Upper lobe of left lung (tissue), 6 donors: Measurements from ENCODE around the gene ZBTB22. TPM values are rescaled to one million over a fixed set of nuclear protein-coding genes. Genes with fewer than 3 reads are reported as not detected.

Source experiments
- ATAC-seq, 2 donors: fragments of 200-7000 bp; cut with Tn5 transposase; one replicate each; pipeline ENCODE4 v1.9.1; 2022; ENCODE audit warnings: mild to moderate bottlenecking in 2 of 2, moderate library complexity in 2 of 2; ENCODE audit not compliant: low FRiP score in 2 of 2
- DNase-seq, 2 donors: peaks; one replicate each; pipeline ENCODE4 v3.0.0-alpha.2; 2019 to 2020
- H3K27ac ChIP-seq, 4 donors: fragments of 200-600 bp; sonication (generic); one replicate each; pipeline ENCODE4 v1.5.1; 2016 to 2019
- H3K27me3 ChIP-seq, 4 donors: fragments of 200-600 bp; sonication (generic); one replicate each; pipeline ENCODE4 v1.5.1; 2017 to 2019
- H3K36me3 ChIP-seq, 4 donors: fragments of 200-600 bp; sonication (generic); one replicate each; pipeline ENCODE4 v1.5.1; 2016 to 2019
- H3K4me1 ChIP-seq, 4 donors: fragments of 200-600 bp; sonication (generic); one replicate each; pipeline ENCODE4 v1.5.1; 2018 to 2019
- H3K4me3 ChIP-seq, 4 donors: fragments of 200-600 bp; sonication (generic); one replicate each; pipeline ENCODE4 v1.5.1; 2017 to 2019; ENCODE audit warnings: mild to moderate bottlenecking in 2 of 4, moderate library complexity in 1 of 4
- H3K9me3 ChIP-seq, 4 donors: fragments of 200-600 bp; sonication (generic); one replicate each; pipeline ENCODE4 v1.5.1; 2018 to 2019
- CTCF ChIP-seq, 6 experiments: fragments of 450-650 bp in 4 of 6; fragments of 200-600 bp in 2 of 6; sonication (generic) in 2 of 6; IDR thresholded peaks; one replicate each; pipeline ENCODE4 v1.5.1; 2016 to 2019; ENCODE audit warnings: antibody characterized with exemption in 6 of 6
- EP300 ChIP-seq, 4 donors: sonication (generic); formaldehyde crosslinking; IDR thresholded peaks; one replicate each; pipeline ENCODE4 v1.5.1; 2017; ENCODE audit warnings: antibody characterized with exemption in 4 of 4, control low read depth in 2 of 4
- POLR2A ChIP-seq, 4 donors: fragments of 450-650 bp; IDR thresholded peaks; one replicate each; pipeline ENCODE4 v1.5.1; 2016 to 2017; ENCODE audit warnings: antibody characterized with exemption in 4 of 4, mild to moderate bottlenecking in 2 of 4
- POLR2AphosphoS5 ChIP-seq, 2 donors: sonication (generic); formaldehyde crosslinking; IDR thresholded peaks; one replicate each; pipeline ENCODE4 v1.5.1; 2017; ENCODE audit warnings: antibody characterized with exemption in 2 of 2
- WGBS, 2 donors: methylation state at CpG; one replicate each; pipeline ENCODE4 v1.1.5; 2017 to 2018; 5-methylcytosine and 5-hydroxymethylcytosine counted together
- total RNA-seq, 6 donors: library from RNA; depleted of rRNA in 4 of 6; stranded (reverse); fragments of >200 nt in 4 of 6; gene quantifications; one replicate each; pipeline versions ENCODE4 v1.1.0 to v1.2.1, GENCODE V29; 2016 to 2021
- donor health status: DM: no; HTN: no; CAD: no; lungs with moderate emphysema.
- donor health status: DM: no; HTN: yes; CAD: no; lungs with severe emphysema.

Gene ZBTB22
- total RNA-seq, 6 donors from 2014 or later, result 24.2 to 32.5 (median 28.2) TPM

DNA sequence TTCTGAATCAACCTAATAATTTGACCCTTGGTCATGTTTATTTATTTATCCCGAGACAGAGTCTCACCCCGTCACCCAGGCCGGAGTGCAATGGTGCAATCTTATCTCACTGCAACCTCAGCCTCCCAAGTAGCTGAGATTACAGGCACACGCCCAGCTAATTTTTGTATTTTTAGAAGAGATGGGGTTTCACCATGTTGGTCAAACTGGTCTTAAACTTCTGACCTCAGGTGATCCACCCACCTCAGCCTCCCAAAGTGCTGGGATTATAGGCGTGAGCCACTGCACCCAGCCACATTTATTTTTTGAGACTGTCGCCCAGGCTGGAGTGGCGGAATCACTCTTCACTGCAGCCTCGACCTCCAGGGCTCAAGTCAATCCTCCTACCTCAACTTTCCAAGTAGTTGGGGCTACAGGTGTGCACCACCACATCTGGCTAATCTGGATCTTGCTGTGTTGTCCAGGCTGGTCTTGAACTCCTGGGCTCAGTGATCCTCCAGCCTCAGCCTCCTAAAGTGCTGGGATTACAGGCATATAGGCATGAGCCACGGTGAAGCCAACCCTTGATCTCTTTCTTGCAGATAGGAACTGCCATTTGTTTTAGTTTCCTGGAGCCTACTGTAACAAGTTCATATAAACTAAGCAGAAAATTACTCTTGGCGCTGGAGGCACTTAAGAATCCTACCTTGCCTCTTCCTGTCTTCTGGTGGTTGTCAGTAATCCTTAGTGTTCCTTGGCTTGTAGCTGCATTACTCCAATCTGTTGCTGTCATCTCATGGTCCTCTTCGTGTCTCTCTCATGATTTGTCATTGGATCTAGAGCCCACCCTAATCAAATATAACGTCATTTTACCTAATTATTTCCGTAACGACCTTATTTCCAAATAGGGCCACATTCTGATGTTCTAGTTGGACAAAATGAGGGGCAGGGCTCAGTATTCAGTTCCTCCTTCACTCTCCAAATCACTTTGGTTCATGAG, 43.3 kb downstream of the ZBTB22 start:
- Histone ChIP-seq H3K4me3 (peak overlapping the region in 1 of 4 donors; percentile 71), H3K27me3 (no peaks in the 10 kb centered on the region), H3K9me3 (no peaks in the 10 kb centered on the region), H3K36me3 (peaks cover 0 to 48% (median 28%) of the 10 kb centered on the region in 4 donors), H3K27ac (peak overlapping the region in 1 of 4 donors; percentile 31), H3K4me1 (peaks cover 51 to 80% (median 63%) of the 10 kb centered on the region in 4 donors)
- ATAC-seq (no peak), DNase-seq (no peak)
- 64 to 65% methylated on average over 14 of the region's 14 CpGs for WGBS, 2 donors
- no peak for TF ChIP-seq POLR2A (IDR thresholded peaks at IDR 0.05)
- TF ChIP-seq CTCF (IDR thresholded peaks at IDR 0.05), result no peak

DNA sequence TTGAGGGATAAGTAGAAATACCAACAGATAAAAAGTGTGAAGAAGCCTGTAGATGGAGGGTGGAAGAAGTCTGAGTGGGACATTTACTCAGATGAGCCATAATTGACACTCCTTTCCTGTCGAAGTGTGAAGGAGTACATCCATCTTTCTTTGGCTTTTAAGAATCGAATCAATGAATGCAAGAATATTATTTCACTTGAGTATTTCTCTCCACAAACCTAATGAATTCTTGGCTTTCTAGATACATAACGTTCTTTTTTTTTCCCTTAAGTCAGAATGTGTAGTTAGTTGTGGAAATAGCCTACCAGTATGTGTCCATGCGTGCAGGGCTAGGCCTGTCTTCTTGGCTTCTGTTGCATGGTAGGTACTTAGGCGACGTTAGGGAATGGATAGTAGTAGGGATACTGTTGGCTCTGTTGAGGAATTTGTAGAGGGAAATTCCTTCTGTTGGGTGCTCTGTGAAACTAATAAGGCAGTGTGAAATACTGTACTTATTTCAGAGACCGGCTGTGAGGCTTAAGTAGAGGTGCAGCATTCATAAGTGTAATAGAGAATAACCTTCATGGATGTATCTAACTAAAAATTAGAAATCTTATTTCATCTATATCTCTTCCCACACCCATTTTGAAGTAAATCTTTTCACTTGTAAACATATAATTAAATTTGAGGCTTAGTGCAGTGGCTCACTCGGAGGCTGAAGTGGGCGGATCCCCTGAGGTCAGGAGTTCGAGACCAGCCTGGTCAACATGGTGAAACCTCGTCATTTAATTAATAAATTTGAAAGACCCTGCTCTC, 44.2 kb downstream of the ZBTB22 start:
- peaks cover 2 to 49% (median 29%) of the 10 kb centered on the region in 4 donors for H3K36me3 ChIP-seq
- peak overlapping the region in 3 of 4 donors; percentile 90 to 97 (median 93) for H3K27ac ChIP-seq
- TF ChIP-seq CTCF (IDR thresholded peaks at IDR 0.05) (no peak), POLR2A (IDR thresholded peaks at IDR 0.05) (no peak), EP300 (IDR thresholded peaks at IDR 0.05) (no peak), POLR2AphosphoS5 (IDR thresholded peaks at IDR 0.05) (no peak)
- no peaks in the 10 kb centered on the region for H3K27me3 ChIP-seq
- peaks cover 47 to 72% (median 55%) of the 10 kb centered on the region in 4 donors for H3K4me1 ChIP-seq
- H3K9me3 ChIP-seq, result no peaks in the 10 kb centered on the region
- peak overlapping the region; percentile 31 to 82 (median 70) for H3K4me3 ChIP-seq
- DNase-seq (no peak), ATAC-seq (no peak)
- 63 to 67% methylated on average over 11 of the region's 11 CpGs for WGBS, 2 donors

GRCh38 chr6:33272275-33273128, 45.0 kb downstream of the ZBTB22 start:
- peak overlapping the region; percentile 31 to 82 (median 70) for H3K4me3 ChIP-seq
- TF ChIP-seq EP300 (IDR thresholded peaks at IDR 0.05) (peak in 1 of 4 donors; percentile 0), POLR2A (IDR thresholded peaks at IDR 0.05) (no peak)
- H3K4me1 ChIP-seq, result peaks cover 42 to 64% (median 50%) of the 10 kb centered on the region in 4 donors
- ATAC-seq (peak in 1 of 2 donors; percentile 25), DNase-seq (no peak)
- H3K27ac ChIP-seq, result peak overlapping the region; percentile 90 to 97 (median 95)
- WGBS, 2 donors, result 12 to 19% methylated on average over 14 to 22 of the region's 22 CpGs
- H3K27me3 ChIP-seq, result no peaks in the 10 kb centered on the region
- H3K36me3 ChIP-seq, result peaks cover 8 to 58% (median 38%) of the 10 kb centered on the region in 4 donors
- no peaks in the 10 kb centered on the region for H3K9me3 ChIP-seq

GRCh38 chr6:33271468-33272274, 45.9 kb downstream of the ZBTB22 start, which contains the start of the genes RPS18 and VPS52:
Gene RPS18, plus strand, starts transcription at chr6:33272075. Its CDS starts 45 bp downstream, at chr6:33272120.
Gene VPS52, minus strand, starts transcription at chr6:33271876. Its CDS starts 201 bp downstream, at chr6:33271675.
- 1 to 2% methylated on average over 25 to 48 of the region's 48 CpGs for WGBS, 2 donors
- TF ChIP-seq EP300 (IDR thresholded peaks at IDR 0.05) (peak in 2 of 4 donors; percentile 1 to 21), CTCF (IDR thresholded peaks at IDR 0.05) (peak in 1 of 6 experiments; percentile 23), POLR2AphosphoS5 (IDR thresholded peaks at IDR 0.05) (peak; percentile 96 to 99), POLR2A (IDR thresholded peaks at IDR 0.05) (peak; percentile 76 to 95 (median 78))
- Histone ChIP-seq H3K36me3 (peaks cover 12 to 66% (median 46%) of the 10 kb centered on the region in 4 donors), H3K4me3 (peak within 1 kb of the TSS; percentile 62 to 82 (median 70)), H3K9me3 (no peaks in the 10 kb centered on the region), H3K27ac (peak within 1 kb of the TSS; percentile 90 to 97 (median 95)), H3K27me3 (no peaks in the 10 kb centered on the region), H3K4me1 (peaks cover 41 to 60% (median 48%) of the 10 kb centered on the region in 4 donors)
- peak; percentile 96 to 97 for ATAC-seq
- DNase-seq, result peak; percentile 93 to 97
